NCI-H1048 (cell line): Measurements from ENCODE around the gene SLC6A1.

Source experiments
- DNase-seq: peaks from one replicate; lab custom pipeline; 2025; lab: John Stamatoyannopoulos, UW

The SLC6A1 gene

DNA sequence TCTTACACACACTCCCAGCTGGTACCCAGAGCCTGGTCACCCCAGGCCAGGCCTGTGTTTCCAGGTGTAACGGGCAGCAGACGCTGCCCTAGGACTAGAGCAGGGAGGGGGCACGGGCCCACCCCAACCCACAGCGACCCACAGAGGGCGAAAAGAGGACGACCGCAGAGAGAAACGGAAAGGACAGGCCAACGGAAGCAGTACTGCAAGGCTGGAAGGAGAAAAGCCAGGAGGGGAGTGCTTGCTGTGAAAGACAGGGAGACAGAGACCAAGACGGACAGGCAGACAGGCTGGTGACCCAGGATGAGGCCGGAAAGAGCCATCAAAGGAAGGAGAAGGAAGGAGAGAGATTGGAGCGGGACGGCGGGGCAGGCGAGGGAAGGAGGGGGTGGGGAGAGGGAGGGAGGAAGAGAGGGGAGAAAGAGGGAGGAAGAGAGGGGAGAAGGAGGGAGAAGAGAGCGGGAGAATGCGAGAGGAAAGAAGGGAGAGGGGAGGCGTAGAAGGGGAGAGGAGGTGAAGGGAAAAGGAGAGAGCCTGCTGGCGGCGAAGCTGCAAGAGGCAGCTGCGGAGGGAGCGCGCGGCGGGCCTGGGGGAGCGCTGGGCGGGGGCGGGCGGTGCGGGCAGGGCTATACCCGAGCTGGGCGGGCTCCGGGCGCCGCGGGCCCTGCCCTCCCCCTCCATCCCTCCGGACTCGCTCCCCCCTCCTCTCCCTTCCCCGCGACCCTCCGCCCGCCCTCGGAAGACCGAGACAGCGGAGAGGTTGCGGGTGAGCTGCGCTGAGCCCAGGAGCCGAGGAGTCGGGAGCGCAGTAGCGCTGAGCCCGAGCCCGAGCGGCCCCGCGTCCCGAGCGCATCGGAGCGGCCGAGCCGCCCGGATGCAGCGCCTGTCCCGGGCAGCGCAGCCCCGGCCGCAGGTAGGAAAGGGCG, at the start of gene SLC6A1:
TSS of gene SLC6A1 (plus strand) at position 732 of the 926 bp plus-strand sequence. CDS start 24,464 bp downstream, outside the sequence.
- no peak for DNase-seq

DNA sequence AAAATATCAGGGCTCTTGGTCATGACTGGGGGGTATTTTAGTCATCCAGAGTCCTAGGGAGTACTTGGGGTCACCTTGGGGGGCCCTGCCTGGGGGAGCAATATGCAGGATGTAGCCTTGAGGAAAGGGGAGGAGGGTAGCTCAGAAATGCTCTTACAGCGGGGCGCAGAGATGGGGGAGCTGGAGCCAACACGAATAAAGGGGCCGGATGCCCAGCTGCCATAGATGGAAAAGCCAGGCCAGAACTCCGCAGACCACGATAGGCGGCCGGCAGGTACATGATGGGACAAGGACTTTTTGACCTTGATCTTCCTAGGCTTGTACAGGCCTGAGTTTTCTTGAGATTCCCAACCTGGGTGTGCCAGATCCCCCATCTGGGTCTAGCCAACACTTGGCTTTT, 47.7 kb upstream of the SLC6A1 start:
- DNase-seq: no peak

DNA sequence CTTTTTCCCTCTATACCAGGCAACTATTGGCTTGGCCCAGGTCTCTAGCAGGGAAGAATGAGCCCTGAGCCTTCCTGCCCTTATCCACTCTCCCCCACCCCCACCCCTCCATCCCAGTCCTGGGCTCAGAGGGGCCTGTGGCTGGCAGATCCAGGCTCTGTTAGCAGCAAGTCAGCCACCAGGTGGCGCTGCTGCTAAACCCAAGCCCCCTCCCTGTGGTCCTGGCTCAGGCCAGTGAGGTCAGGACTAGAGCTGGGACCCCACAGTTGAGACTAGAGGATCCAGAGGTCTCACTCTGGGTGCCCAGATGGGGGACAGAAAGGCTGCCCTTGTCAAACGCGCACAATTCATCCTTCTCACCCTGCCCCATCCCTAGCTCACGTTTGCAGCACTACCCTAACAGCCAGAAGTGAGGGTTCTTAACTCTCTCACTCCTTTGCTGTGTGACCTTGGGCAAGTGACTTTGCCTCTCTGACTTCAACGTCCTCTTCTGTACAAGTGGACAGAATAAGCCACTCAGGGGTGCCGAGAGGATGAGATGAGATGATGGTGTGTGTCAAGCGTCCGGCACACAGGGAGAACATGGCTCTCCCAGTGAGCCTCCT, 46.8 kb upstream of the SLC6A1 start:
- DNase-seq: no peak

DNA sequence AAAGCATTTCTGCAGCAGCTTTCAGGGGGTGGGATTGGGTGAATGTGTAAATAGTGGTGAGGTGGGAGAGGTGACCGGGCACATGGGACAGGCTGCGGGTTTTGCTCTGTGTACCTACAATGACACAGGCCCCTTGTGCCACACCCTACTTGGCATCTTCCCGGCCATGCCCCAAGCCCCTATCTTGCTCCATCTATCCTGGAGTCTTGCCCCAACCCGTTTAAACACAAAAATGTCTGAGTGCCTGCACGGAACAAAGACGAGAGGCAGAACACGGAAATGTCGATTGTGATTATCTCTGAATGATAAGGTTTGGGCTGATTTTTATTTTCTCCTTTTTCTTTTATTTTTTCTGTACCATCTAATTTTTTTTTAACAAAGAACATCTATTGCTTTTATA, 46.0 kb upstream of the SLC6A1 start:
- no peak for DNase-seq

DNA sequence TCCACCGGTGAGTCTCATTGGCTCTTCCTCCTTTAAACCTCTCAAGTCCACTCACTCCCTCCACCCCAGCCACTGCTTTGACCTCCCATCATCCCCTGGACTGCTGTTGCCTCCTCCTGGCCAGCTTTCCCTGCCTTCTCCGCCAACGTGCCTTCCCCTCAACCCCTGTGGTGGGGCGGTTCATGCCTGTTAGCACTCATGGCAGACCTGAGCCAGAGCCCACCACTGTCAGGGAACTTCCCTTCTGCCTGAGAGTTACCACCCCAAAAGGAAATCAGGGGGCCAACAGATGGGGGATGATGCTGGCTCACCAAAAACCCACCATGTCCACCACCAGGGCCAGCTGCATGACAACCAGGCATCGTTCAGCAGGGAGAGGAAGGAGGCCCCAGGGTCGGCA, 44.2 kb upstream of the SLC6A1 start:
- DNase-seq: no peak

DNA sequence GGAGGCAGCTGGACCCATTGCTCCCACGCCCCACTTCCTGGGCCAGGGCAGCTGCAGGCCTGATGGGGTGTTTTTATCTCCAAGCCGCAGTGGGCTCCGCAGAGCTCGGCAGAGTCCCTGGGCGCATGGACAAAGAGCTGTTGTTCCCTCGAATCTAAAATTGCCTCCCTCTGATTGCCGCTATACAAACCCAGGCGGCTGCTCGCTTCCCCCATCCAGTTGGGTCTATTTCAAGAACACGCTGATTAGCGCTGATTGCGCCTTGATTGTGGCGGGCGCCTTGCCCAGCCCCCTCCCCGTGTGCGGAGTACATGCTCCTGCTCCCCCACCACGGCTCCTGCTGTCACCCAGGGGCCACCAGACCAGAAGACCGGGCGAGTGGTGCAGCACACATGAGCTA, 43.4 kb upstream of the SLC6A1 start:
- no peak for DNase-seq

DNA sequence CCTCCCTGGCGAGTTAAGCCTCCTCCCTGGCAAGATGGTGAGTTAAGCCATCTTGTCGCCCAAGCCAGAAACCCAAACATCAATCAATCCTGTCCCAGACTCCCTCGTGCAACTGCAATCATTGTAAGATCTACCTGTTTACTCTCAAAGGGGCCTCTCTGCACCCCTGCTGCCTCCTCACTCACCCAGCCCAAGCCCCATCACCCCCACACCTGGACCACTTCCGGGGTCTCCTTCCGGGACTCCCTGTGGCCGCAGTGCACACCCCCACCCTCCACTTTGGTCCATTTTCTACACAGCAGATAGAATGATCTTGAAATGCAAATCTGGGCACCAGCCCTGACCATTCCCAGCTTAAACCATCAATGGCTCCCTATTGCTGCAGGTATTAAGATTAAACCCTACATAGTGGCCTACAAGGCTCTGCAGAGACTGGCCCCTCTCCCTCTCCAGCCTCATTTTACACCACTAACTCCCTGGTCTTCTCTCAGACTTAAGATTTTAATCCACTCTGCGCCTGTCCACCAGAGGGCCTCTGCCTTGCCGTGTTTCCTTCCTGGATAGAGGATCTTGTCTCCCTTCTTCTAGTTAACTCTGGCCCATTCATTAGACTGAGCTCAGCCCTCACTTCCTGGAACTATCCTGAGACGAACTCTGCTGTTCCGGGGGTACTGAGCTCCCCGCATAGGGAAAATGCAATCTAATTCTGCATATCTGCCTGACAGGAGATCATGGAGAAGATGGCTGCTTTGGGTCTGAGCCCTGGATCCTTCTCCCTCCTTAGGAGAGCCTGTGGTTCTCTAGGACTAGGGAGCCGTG, 41.9 kb upstream of the SLC6A1 start:
- DNase-seq: no peak

DNA sequence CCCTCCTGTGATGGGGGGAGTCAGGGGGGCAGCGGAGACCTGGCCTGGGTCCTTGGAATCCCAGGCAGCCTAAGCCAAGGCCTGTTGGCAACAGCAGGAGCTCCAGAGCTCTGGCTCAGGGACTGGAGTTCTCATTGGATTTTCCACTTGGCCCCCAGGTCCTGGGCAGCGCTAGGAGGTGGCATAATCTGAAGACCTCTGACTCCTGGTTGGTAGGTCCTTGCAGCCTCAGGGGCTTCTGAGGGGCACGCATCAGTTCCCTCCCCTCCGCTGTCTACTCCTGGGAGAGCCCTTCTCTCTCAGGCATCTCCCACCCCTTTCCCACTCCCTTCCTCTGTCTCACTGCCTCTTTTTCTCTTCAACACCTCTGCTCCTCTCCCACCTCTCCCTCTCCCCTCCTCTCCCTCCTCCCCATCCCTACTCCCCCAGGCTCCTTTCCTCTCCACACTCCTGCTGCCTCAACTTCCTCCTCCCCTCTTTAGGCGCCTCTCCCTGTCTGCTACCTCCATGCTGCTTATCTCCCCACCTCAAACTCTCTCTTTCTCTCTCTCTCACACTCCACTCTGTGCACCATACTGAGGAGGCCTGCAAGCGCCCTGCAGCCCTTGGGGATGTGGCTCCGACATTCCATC, 41.1 kb upstream of the SLC6A1 start:
- no peak for DNase-seq

DNA sequence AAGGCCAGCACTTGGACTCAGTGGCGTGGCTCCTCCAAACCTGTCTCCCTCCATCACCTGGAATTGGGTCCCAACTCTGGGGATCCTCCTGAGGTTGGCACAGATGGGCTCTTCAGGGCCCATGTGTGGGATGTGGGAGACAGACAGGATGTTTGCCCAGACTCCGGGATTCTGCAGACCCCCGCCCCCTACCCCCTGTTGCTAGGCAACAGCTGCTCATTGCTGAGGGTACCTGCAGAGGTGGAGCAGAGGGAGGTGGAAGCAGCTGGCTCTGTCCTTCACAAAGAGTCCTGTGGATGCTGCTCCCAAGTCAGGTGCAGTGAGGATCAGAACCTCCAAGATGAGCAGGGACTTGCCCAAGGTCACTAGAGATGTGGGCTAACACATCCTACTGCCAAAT, 40.0 kb upstream of the SLC6A1 start:
- DNase-seq: no peak

DNA sequence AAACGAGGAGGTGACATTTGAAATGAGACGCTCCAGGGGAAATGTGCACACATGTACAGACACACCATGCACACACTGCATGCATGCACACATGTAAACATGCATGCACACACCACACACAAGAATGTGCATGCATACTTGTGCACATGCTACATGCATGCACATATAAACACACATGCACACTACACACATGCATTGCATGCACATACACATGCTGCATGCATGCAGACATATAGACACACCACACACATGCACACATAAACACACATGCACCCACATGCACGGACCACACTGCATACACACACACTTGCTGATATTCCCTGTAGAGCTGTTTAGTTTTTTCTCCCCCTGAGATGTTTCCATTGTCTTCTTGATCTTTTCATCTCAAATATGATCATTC, 37.8 kb upstream of the SLC6A1 start:
- DNase-seq: no peak

DNA sequence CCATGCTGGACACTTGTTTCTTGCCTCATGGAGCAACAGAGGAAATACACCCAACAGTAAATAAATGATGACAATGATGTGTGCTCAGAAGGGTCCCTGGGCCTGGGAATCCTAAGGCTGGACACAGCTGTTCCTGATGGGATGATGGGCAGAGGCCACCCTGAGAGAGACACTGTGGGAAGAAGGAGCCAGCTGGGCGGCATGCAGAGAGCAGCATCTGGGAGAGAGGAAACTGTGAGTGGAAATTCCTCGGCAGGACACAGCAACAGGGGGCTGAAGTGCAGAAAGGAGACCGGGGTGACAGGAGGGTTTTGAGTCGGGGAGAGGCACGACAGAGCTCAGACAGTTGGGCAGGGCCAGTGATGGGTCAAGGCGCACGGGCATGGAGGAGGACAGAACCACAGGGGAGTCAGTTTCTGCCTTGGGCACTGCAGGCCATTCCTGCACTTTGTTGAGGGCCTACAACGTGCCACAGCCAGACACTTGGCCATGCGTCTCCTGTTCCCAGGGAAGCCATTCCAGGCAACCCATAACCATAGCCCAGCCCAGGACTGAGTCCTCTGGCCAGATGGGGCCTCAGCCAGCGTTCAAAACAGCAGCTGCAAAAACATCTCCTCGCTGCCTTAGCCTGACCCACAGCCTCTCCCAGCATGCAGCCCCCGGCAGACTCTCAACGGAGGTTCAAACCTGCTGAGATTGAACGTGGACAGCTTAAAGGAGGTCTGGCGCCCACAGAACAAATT, 36.7 kb upstream of the SLC6A1 start:
- no peak for DNase-seq

DNA sequence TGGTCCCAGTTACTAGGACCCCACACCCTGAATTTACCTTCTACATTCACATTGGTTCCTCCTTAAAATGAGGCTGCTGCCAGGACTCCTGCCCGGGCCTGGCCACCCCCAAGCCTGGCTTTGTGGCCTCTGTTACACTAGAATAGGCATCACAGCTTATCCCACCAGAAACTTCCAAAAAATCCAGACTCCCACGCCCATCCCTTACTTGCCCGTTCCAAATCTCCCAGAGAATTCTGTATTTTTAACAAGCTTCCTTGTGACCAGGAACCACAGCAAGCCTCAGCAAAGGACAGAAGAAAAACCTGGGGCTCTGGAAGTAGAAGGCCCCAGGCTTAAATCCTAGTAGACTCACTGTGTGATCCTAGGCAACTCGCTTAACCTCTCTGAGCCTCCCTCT, 36.0 kb upstream of the SLC6A1 start:
- no peak for DNase-seq

DNA sequence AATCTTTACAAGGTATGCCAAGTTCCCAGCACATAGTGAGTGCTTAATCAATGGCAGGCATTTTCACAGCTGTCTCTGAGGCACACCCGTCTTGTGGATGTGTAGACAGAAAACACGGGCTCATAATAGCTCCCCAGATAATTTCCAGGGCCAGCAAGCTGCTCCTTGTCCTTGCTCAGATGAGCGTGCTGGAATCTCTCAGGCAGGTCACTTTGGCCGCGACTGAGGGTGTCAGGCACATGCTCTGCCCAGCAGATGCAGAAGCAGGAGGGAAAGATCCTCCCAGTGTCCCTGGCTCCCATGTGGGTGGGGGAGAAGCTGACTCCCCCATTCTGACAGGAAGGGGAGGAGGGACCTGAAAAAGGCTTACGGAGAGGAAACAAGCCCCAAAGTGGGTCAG, 35.6 kb upstream of the SLC6A1 start:
- DNase-seq: no peak

DNA sequence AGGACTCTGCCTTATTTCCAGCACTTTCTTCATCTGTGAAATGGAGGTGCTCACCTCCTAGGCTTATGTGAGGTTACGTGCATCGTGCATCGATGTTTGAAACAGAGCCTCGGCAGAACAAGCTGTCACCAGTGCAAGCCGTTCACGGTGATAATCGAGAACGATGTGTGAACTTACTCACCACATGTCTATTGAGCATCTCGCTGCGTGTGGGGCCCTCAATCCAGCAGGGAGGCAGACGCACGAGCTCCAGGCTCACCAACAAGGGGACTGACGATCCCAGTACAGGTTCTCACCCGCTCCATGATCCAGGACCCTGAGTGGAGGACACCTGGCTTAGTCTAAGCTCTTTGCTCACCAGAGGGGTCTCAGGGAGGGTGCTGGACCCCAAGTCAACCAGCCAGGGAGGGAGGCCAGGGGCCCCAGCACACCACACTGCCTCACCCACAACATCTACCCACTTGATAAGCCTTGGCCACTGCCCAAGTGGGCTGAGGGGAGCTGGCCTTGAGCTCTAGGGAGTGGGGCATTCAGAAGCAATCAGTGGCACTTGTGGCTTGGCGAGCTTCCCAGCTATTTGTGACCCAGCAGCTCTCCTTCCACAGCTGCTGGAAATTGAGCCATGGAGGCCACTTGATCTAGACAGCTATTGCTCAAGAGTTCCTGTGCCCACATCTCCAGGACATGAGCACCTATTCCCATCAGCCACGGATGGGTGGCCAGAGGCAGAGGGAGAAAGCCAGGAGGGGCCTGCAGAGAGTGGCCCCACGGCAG, 34.4 kb upstream of the SLC6A1 start:
- DNase-seq: no peak

DNA sequence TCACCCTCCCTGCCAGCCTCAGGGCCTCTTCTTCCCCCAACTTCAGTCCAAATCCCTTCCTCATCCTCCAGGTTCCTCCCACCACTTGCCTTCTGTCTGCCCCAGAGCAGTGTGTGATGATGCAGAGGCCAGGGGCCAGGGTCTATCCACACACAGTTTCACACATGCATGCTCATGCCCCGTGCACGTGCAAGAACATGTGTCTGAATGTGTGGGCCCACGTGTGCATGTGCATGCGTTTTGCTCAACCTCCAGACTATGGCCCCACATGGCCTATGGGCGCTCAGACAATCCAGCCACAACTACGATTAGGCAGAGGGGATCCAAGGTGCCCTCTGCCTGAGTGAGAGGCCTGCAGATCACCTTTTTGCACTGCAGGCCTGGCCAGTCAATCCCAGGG, 32.3 kb upstream of the SLC6A1 start:
- no peak for DNase-seq

DNA sequence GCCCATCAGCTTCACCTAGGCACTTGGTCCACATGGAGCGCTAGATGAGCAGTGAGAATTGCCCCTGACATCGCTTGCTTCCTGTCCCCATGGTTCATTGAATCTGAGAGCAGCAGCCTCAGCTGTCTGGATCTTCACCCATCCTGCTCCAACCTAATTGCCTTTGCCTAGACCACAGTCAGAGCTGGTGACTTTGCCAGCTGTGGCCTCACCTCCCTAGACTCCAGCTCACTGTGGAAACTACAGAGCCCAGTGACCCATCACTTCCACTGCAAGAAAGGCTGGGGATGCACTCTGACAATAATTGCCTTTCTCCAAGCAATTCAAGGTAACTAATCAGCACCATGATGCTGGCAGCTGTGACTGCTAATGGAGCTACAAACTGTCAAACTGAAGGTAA, 30.6 kb upstream of the SLC6A1 start:
- DNase-seq: no peak

DNA sequence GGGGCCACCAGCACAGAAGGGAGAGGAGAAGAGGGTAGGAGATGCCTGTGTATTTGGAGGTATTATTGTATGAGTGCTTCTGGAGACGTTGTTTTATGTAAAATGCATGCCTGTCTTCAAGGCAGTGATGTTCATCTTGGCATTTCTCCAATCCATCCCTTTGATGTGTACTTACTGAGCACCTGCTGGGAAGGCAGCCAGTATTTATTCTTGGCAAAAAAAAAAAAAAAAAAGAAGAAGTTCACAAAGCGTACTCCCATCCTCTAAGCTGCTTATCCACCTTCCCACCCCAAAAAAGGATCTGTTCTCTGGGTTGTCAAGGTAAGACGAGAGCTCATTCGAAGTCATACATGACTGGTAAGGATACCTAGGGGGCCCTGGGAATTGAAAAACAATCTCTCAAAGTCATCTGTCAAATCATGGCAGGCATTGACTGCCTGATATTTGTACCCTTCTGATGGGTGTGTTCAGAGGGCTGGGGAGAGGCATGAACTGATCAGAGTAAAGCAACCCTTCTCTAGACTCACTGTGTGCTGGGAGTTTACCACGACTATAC, 30.0 kb upstream of the SLC6A1 start:
- no peak for DNase-seq

DNA sequence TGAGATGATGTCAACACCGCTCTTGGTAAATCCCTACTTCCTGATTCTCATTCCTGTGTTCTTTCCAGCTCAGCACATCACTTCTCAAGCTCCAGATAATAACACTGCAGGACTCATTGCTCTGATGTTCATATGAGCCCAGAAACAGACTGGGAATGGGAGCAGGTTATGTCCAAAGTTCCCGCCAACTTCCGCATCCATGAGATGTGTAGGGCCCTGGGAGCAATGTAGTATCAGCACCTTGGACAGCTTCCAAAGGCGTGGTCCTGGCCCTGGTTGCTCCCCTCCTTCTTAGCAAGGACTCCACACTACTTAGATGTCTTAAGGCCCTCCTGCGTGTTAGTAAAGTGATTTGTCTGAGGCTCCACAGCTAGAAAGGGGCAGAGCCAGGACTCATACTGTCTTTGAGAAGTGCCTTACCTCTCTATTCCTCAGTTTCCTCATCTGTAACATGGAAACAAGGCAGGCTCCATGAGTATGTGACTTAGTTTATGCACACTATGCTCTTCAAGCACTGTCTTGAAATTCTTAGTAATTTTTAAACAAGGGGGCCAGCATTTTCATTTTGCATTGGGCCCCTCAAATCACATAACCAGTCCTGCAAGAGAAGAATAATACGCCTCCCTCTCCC, 27.9 kb upstream of the SLC6A1 start:
- no peak for DNase-seq

DNA sequence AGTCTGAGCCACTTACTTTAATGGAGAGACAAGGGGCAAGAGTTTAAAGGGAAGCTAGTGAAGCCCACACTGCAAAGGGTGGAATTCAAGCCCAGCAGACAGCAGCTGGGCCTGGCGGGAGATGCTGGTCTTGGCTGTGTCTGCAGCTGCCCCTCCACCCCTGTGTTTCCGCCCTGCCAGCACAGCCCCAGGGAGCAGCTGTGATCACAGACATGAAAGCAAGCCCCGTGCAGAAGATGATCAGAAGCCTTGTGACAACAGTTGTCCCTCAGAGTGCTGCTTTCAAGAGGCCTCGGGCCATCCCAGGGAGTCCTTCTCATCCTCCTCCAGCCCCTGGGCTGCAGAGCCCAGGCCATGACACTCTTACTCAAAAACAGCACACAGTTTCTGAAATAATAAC, 24.1 kb upstream of the SLC6A1 start:
- DNase-seq: no peak
